ENCODE results near the gene RHBDD1. TPM values are rescaled to one million over a fixed set of nuclear protein-coding genes. Genes with fewer than 3 reads are reported as not detected.

RHBDD1 gene
- total and polyA plus RNA-seq, 2 donors (not counting 1 experiment from before 2014, with no cell fraction given): 21.2 to 128 TPM

GRCh38 chr2:226969417-226970080 is 133.7 kb downstream of the RHBDD1 start:
- TF ChIP-seq EZH2 (IDR thresholded peaks at IDR 0.05; ENCODE audit: borderline replicate concordance, insufficient read depth, low read depth, low read length, poor library complexity, severe bottlenecking) (no peak), CTCF (IDR thresholded peaks at IDR 0.05) (no peak)
- no peak for ATAC-seq (ENCODE audit: low read depth)
- no peaks in the 10 kb centered on the region for H3K27me3 ChIP-seq (replicated peaks in 1 of 4; ENCODE audit: control extremely low read depth in 1 of 4, control insufficient read depth in 3 of 4, insufficient read depth in 4 of 4, low read length in 3 of 4)
- H3K79me2 ChIP-seq (ENCODE audit: control insufficient read depth, insufficient read depth, low read length): peaks cover 8% of the 10 kb centered on the region
- H3K27me3 Mint-ChIP-seq: no peaks in the 10 kb centered on the region
- H3K27ac ChIP-seq (ENCODE audit: low read length in 2 of 2): peak overlapping the region; percentile 79 to 92
- H4K20me1 ChIP-seq (ENCODE audit: control insufficient read depth, insufficient read depth, low read length, poor library complexity, severe bottlenecking): no peaks in the 10 kb centered on the region
- peak overlapping the region; percentile 88 for H3K4me3 Mint-ChIP-seq
- peak overlapping the region in 2 of 5 experiments; percentile 7 to 66 for H3K4me3 ChIP-seq (ENCODE audit: control extremely low read depth in 1 of 5, extremely low read depth in 1 of 5, insufficient read depth in 1 of 5, low read depth in 2 of 5, low read length in 4 of 5)
- peak overlapping the region; percentile 74 for H3K4me2 ChIP-seq (replicated peaks; ENCODE audit: low read depth, low read length, poor library complexity, severe bottlenecking)
- H3K9me3 ChIP-seq (ENCODE audit: control extremely low read depth in 1 of 3, control insufficient read depth in 2 of 3, insufficient read depth in 1 of 3, low read length in 2 of 3): peaks cover 0 to 3% (median 0%) of the 10 kb centered on the region in 3 donors
- peaks cover 27 to 31% of the 10 kb centered on the region in 2 donors for H3K4me1 ChIP-seq (ENCODE audit: control insufficient read depth in 2 of 2, insufficient read depth in 2 of 2, low read length in 2 of 2)
- intact Hi-C loops (cut with micrococcal nuclease): no loop called here
- peak overlapping the region; percentile 68 for H3K9ac ChIP-seq (ENCODE audit: low read length)
- peak overlapping the region; percentile 96 for H3K27ac Mint-ChIP-seq
- no peak for DNase-seq
- H3K9me3 Mint-ChIP-seq (ENCODE audit: insufficient read depth): no peaks in the 10 kb centered on the region
- H3K36me3 ChIP-seq (replicated peaks in 1 of 2; ENCODE audit: control extremely low read depth in 1 of 2, control insufficient read depth in 1 of 2, extremely low read depth in 1 of 2, insufficient read depth in 2 of 2, low read length in 1 of 2): peaks cover 0 to 1% of the 10 kb centered on the region in 2 experiments
- POLR2A ChIA-PET: interaction anchor here (2.5 kb wide), 1 partner anchor 170 kb away, joined by 9 read pairs; the partner anchor contains the start of gene IRS1
- peaks cover 44% of the 10 kb centered on the region for H3K4me1 Mint-ChIP-seq
- peak overlapping the region; percentile 76 for H2AFZ ChIP-seq (ENCODE audit: insufficient read depth, low read depth, low read length, poor library complexity, severe bottlenecking)
- CTCF ChIA-PET: interaction anchor here (0.7 to 1.4 kb wide), 3 partner anchors 59 to 170 kb away, joined by 4 to 6 read pairs (median 4); partner anchors contain the start of gene IRS1
- WGBS (ENCODE audit: insufficient coverage): no CpG with 5 or more reads among the region's 6 CpGs

GRCh38 chr2:226970362-226970761 is 134.5 kb downstream of the RHBDD1 start:
- Histone ChIP-seq H3K4me2 (replicated peaks; ENCODE audit: low read depth, low read length, poor library complexity, severe bottlenecking) (peak overlapping the region; percentile 74), H3K4me1 (ENCODE audit: control insufficient read depth in 2 of 2, insufficient read depth in 2 of 2, low read length in 2 of 2) (peaks cover 27 to 31% of the 10 kb centered on the region in 2 donors), H3K9me3 (ENCODE audit: control extremely low read depth in 1 of 3, control insufficient read depth in 2 of 3, insufficient read depth in 1 of 3, low read length in 2 of 3) (peaks cover 0 to 3% (median 0%) of the 10 kb centered on the region in 3 donors), H2AFZ (ENCODE audit: insufficient read depth, low read depth, low read length, poor library complexity, severe bottlenecking) (peak overlapping the region; percentile 76), H3K27me3 (replicated peaks in 1 of 4; ENCODE audit: control extremely low read depth in 1 of 4, control insufficient read depth in 3 of 4, insufficient read depth in 4 of 4, low read length in 3 of 4) (no peaks in the 10 kb centered on the region), H3K4me3 (ENCODE audit: control extremely low read depth in 1 of 5, extremely low read depth in 1 of 5, insufficient read depth in 1 of 5, low read depth in 2 of 5, low read length in 4 of 5) (peak overlapping the region in 4 of 5 experiments; percentile 7 to 66 (median 28)), H3K9ac (ENCODE audit: low read length) (peak overlapping the region; percentile 68), H4K20me1 (ENCODE audit: control insufficient read depth, insufficient read depth, low read length, poor library complexity, severe bottlenecking) (no peaks in the 10 kb centered on the region), H3K79me2 (ENCODE audit: control insufficient read depth, insufficient read depth, low read length) (peaks cover 10% of the 10 kb centered on the region), H3K27ac (ENCODE audit: low read length in 2 of 2) (peak overlapping the region; percentile 79 to 92), H3K36me3 (replicated peaks in 1 of 2; ENCODE audit: control extremely low read depth in 1 of 2, control insufficient read depth in 1 of 2, extremely low read depth in 1 of 2, insufficient read depth in 2 of 2, low read length in 1 of 2) (peaks cover 0 to 7% of the 10 kb centered on the region in 2 experiments)
- POLR2A ChIA-PET: interaction anchor here (2.5 kb wide), 1 partner anchor 171 kb away, joined by 9 read pairs; the partner anchor contains the start of gene IRS1
- Mint-ChIP-seq H3K4me1 (peaks cover 44% of the 10 kb centered on the region), H3K4me3 (peak overlapping the region; percentile 88), H3K27me3 (no peaks in the 10 kb centered on the region), H3K27ac (peak overlapping the region; percentile 96), H3K9me3 (ENCODE audit: insufficient read depth) (no peaks in the 10 kb centered on the region)
- CTCF ChIA-PET: interaction anchor here (0.7 to 1.0 kb wide), 3 partner anchors 60 to 170 kb away, joined by 3 to 4 read pairs (median 4); partner anchors contain the start of gene IRS1
- peak; percentile 40 for ATAC-seq (ENCODE audit: low read depth)
- TF ChIP-seq CTCF (IDR thresholded peaks at IDR 0.05) (no peak), EZH2 (IDR thresholded peaks at IDR 0.05; ENCODE audit: borderline replicate concordance, insufficient read depth, low read depth, low read length, poor library complexity, severe bottlenecking) (no peak)
- WGBS (ENCODE audit: insufficient coverage): 20% methylated on average over 1 of the region's 3 CpGs
- intact Hi-C loops (cut with micrococcal nuclease): no loop called here
- peak; percentile 47 for DNase-seq
